GM19455 (cell line): ENCODE results near the gene PRR33.

ENCODE experiments used
- ATAC-seq: cut with Tn5 transposase; IDR thresholded peaks from one replicate; pipeline ENCODE4 v1.9.1; 2021; ENCODE audit not compliant: unreplicated experiment

PRR33 gene

GRCh38 chr11:1928470-1928890, 36.8 kb upstream of the PRR33 start:
- no peak for ATAC-seq

- ATAC-seq, result no peak
Measured at GRCh38 chr11:1927848-1928469, 36.3 kb upstream of the PRR33 start.

- ATAC-seq, result no peak
Measured at GRCh38 chr11:1927026-1927847, 35.5 kb upstream of the PRR33 start.

- ATAC-seq, result no peak
Measured at GRCh38 chr11:1926156-1927025, 34.7 kb upstream of the PRR33 start.

- no peak for ATAC-seq
Measured at GRCh38 chr11:1925373-1926155, 33.9 kb upstream of the PRR33 start.

- no peak for ATAC-seq
Measured at GRCh38 chr11:1924646-1925372, 33.1 kb upstream of the PRR33 start.

- no peak for ATAC-seq
Measured at GRCh38 chr11:1924181-1924580, 32.5 kb upstream of the PRR33 start.

- ATAC-seq, result no peak
Measured at GRCh38 chr11:1923201-1923956, 31.7 kb upstream of the PRR33 start.

- ATAC-seq, result no peak
Measured at GRCh38 chr11:1922481-1923081, 30.9 kb upstream of the PRR33 start.

- ATAC-seq, result no peak
Measured at GRCh38 chr11:1921574-1922141, 30.0 kb upstream of the PRR33 start.

- no peak for ATAC-seq
Measured at GRCh38 chr11:1920909-1921573, 29.3 kb upstream of the PRR33 start.

- no peak for ATAC-seq
Measured at GRCh38 chr11:1920128-1920908, 28.6 kb upstream of the PRR33 start.

GRCh38 chr11:1919391-1920127, 27.9 kb upstream of the PRR33 start, which contains the start of gene TNNT3:
TSS of gene TNNT3 (plus strand) at chr11:1919703. CDS start at chr11:1922875, 3,172 bp downstream.
- ATAC-seq, result no peak

GRCh38 chr11:1918436-1919315, 27.0 kb upstream of the PRR33 start:
- ATAC-seq, result no peak
